Body of pancreas (tissue), 4 donors: ENCODE results near the gene ATG10.

Experiments used
- CTCF ChIP-seq, 7 experiments: fragments of 450-650 bp in 4 of 7; fragments of 200-600 bp in 3 of 7; sonication (generic) in 3 of 7; IDR thresholded peaks; one replicate each; pipeline ENCODE4 v1.5.1; 2016 to 2019; ENCODE audit warnings: antibody characterized with exemption in 7 of 7
- POLR2A ChIP-seq, 3 donors: fragments of 450-650 bp; IDR thresholded peaks; one replicate each; pipeline ENCODE4 v1.6.1; 2016; ENCODE audit warnings: antibody characterized with exemption in 3 of 3, mild to moderate bottlenecking in 2 of 3

DNA sequence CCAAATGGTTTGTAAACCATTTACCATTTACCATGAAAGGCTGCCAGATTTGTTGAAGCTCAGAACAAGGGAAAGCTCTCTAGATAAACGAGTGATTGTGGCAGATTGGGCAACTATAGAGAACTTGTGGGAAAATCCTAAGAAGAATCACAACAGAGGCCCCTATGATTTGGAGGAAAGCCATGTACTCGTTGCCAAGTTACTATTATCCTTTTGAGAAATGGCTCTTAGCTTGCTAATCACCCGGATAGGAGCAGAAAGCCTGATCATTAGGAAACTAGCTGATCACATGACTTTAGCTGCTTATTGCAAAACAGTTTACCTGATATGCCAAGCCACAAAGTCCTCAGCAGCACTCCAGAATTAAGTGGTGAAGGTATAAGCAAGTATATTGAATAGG, 23.5 kb upstream of the ATG10 start:
- no peak for TF ChIP-seq CTCF (IDR thresholded peaks at IDR 0.05)
- TF ChIP-seq POLR2A (IDR thresholded peaks at IDR 0.05), result no peak
